ENCODE measurements around the gene SYPL2.

SYPL2 gene

DNA sequence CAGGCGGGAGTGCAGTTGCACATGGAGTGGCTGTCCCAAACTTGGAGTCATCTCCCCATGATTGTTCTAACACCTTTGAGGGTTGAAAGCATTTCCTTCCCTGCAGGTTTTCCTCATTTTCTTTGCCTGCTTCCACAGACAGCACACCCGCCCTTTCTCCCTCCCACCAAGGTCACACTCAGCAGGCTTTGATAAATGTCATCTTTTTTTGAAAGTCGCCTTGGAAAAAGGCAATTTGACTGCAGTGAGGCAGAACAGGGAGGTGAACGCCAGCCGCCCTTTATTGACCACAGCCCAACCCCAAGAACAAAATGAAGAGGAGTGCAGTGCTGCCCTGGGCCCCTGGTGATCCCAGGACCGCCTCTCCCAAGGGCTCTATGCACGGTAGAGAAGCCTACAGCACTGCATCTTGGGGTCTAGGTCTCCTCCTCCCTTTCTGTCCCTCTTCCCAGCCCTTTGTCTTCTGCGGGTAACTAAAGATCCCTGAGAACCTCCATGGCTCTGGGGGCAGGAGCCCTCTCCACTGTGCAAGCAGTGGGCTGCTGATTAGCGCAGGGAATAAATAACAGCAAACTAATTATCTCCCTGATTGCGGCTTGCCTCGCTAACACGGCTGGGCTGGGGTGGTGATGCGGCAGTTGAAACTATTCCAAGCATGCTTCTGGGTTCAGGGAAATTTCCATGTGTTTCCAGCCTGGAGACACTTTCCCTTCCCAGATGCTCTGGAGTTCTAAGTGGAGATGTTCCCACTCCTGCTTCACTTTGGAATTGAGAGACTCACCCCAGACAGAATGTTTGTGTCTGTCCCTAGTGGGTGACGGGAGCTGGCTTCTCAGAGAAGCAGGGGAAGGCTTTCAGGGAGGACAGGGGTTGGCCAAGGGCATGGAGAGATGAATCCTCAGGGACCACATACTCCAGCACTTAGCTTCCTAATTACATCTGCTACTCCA, 54.9 kb downstream of the SYPL2 start:
- no peak for DNase-seq

DNA sequence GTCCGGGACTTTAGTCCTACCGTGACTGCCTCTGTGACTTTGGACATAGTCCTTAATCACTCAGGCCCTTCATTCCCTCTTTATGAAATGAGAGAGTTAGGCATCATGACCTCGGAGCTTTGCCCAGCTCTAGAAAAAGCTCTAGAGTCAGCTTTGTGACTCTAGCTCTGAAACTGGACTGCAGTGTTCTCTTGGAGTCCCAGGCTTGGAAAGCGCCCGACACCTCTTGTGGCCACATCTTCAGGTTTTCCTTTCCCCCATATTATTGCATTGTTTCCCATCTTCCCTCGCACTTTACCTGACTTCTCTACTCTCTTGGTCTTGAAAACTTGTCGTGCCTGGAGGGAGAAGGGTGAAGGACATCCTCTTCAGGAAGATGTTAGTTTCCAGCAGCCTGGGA, 55.7 kb downstream of the SYPL2 start:
- no peak for DNase-seq

DNA sequence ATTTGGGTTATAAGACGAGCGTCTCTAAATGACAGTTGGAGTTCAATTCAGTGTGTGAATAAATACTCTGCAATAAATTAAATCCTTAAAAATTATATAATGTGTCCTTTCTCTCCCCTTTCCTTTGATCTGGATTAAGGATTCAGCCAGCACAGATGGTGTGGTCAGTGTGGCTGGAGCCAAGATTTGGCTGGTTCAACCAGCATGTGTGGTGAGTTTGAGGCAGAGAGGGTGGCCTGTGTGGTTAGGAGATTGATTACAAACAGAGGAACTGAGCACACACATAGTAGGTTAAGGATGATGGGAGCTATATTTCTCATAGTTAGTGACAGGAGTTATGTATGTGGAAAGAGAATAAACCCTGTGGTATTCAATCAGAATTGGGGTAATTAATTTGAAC, 57.4 kb downstream of the SYPL2 start:
- no peak for DNase-seq

DNA sequence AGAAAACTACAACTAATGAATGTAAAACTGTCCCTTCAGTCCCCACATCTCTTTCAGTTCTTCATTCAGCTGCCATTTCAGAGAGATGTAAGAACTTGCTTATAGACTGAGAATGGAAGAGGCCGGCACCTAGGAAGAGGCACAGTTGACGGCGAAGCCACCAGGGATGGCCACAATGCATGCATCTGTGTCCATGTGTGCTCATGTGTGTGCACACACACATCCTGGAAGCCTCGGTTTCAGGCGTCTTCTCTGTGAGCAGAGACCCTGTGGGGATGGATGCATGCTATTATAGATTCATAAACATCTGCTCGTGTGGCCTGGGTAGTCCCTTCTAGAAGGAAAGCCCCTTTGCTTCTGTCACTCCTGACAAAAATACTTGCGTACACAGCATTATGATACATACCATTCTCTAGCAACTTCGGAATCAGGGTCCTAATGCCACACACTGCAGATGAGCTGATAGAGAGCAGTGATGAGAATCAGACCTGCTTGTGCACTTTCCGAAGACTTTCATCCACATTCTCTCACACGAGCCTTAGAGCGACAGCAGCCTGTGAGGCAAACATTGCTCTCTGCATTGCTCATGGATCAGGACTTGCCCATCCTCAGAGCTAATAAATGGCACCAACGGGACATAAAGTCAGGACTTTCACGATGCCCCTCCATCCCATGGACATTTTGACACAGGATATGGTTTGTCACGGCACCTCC, 60.9 kb downstream of the SYPL2 start:
- DNase-seq, result no peak

DNA sequence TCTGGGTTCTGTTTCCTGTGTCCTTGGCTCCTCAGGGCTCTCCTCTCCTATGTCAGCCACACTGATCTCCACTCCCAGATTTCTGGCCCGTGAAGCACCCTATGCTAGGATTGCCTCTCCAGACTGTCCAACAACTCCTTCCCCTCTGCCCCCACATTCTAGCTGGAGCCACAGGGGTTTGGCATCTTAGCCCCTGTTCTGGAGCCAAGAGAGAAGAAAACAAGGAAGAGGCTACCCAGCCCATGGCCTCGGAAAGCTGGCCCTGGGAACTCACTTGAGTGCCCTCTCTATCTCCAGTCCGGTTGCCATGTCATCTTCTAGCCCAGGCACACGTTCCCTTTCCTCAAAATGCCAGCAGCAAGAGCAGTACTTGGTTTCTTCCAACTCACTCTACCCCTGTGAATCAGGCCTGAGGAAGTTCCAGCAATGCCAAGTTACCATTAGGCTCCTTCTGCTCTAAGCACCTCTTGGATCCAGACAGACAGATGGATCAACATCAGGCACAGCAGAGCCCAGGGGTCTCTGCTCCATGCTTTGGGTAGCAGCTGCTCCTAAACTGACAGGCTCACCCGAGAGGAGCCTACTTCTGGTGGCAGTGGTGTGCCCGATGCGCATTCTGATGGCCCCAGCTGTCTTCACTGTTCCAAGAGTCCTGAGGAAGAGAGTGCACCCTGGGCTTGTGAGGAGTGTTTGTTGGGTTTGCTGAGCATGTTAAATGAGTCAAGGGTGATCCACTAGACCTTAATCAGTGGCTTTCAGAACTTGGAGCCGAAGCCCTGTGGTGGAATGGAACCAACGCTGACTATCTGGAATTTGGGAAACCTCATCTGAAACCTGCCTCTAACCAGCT, 61.7 kb downstream of the SYPL2 start:
- DNase-seq, result no peak

DNA sequence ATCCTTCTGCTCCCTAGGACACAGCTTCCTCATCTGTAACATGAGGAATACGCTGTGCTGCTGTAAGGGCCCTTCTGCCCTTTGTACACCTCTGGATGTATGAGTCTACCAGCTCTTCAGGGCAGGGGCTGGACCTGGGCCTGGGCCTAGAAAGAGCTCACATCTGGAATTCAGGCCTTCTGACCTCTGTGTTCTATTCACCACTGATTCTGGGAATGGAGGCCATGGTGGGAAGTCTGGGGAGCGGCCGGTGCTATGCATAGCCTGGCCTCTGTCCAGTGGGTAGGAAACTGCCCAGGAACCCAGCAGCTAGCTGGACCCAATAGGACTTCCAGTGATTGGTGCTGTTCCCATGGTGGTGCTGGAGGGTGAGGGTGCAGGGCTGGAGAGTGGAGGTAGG, 62.4 kb downstream of the SYPL2 start:
- DNase-seq, result no peak

DNA sequence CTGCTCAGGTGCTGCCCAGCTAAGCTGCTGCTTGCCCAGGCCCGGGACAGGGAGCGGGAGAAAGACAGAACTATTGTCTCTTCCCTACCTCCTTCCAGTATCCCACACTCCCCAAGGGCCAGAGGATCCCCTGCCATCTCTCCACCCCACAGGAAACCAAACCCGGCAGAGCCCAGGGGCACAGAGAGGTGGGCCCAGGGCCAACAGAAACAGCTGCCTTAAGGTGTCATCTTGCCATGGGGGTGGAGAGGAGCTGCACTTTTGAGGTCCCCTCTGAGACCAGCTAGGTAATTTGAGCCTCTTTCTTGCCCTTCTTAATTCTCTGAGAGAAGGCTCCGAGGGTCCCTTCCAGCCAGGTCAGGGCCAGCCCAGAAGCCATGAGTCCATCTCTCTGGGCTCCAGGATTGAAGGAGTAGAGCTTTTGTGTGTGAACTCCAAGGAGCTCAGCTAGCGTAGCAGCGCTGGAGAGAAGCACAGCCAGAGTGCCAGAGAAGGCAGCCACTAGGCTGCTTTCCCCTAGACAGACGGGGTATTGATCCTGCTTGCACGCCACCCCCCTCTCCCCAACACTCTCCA, 63.6 kb downstream of the SYPL2 start:
- DNase-seq, result no peak

DNA sequence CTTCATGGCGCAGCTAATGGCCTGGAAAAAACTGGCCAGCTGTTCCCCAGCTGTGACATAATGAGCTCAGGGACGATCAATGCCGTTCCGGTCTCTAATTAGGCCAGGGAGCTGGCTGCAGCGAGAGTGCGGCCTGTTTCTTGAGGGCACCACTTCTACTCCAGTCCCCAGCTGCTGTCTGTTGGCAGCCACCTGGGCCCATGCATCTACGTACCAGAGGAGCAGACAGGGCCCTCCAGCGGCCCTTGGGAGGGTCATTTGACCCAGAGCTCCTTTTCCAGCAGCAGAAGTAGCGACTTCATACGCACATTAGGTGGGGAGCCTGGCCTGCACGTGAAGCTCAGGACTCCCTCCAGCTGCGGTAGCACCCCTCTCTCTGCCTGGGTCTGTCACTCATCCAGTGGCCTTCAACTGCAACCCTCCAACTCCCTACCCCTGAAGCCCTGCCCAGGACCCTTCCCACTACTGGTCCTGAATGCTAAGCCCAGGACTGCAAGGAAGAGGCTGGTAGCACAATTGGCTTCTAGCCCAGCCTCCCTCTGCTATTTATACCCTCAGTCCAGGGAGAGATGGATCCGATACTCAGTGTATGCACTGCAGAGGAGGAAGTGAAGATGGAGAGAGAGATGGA, 64.2 kb downstream of the SYPL2 start:
- no peak for DNase-seq

DNA sequence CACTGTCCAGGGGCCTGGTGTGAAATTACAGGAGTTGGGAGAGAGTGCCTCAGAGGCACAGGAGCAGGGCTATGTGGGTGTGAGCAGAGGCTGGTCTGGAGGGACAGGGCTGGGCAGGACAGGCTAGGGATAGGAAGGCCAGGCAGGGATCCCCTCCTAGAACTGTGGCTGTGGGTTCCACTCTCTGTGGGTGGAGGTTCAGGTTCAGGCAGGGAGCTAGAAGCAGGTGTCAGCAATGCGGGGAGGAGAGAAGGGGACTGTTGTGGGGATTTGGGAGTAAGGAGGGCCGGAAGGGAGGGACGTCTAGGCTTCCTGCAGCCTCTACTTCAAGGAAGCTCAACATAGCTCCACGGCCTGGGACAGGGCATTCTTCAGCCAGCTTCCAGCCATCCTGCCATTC, 65.0 kb downstream of the SYPL2 start:
- no peak for DNase-seq
